NCI-H2196 (cell line): ENCODE results near the gene WNT5B.
"Not testable (repeated sequence)": the region's sequence is repeated elsewhere in the genome, so short reads cannot be mapped to it uniquely, and the experiment has no call there.

Experiments
- DNase-seq: peaks from one replicate; lab custom pipeline; 2025; ENCODE audit not compliant: unreplicated experiment; lab: John Stamatoyannopoulos, UW

WNT5B gene

DNA sequence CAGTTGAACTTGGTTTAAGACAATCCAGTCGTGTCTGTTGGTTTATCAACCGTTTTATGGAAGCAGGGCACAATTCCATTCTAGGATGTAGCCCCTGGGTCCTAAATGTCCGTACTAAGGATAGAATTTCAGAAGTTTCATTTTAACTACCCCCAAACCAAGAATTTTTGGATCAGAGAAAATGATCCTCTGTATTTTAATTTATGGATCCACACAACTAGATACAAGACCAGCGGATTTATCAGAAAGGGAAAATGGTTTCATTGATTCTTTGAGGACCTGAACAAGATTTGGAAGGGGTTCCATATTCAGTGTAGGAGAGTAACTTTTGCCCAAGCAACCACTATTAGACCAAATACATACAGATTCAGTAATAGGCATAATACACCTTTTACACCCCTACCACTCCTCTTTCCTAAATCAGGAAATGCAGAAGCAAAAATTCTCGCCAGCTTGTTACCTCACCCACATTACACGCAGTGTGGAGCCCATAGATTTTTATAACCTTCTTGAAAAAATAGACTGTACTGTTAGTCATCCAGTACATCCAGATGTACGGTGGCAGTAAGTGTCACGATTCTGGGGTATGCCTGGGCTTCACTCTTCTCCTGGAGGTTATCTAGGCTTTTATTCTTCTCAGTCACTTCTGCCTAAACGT lies 33.2 kb upstream of the WNT5B start:
- DNase-seq: no peak

GRCh38 chr12:1598757-1599156 lies 30.3 kb upstream of the WNT5B start:
- DNase-seq: no peak

GRCh38 chr12:1602706-1603105 lies 26.3 kb upstream of the WNT5B start:
- DNase-seq: not testable (repeated sequence)

GRCh38 chr12:1603269-1603993 lies 25.6 kb upstream of the WNT5B start:
- DNase-seq: no peak

- DNase-seq: no peak
These were observed 24.6 kb upstream of the WNT5B start for GRCh38 chr12:1604464-1604863.

DNA sequence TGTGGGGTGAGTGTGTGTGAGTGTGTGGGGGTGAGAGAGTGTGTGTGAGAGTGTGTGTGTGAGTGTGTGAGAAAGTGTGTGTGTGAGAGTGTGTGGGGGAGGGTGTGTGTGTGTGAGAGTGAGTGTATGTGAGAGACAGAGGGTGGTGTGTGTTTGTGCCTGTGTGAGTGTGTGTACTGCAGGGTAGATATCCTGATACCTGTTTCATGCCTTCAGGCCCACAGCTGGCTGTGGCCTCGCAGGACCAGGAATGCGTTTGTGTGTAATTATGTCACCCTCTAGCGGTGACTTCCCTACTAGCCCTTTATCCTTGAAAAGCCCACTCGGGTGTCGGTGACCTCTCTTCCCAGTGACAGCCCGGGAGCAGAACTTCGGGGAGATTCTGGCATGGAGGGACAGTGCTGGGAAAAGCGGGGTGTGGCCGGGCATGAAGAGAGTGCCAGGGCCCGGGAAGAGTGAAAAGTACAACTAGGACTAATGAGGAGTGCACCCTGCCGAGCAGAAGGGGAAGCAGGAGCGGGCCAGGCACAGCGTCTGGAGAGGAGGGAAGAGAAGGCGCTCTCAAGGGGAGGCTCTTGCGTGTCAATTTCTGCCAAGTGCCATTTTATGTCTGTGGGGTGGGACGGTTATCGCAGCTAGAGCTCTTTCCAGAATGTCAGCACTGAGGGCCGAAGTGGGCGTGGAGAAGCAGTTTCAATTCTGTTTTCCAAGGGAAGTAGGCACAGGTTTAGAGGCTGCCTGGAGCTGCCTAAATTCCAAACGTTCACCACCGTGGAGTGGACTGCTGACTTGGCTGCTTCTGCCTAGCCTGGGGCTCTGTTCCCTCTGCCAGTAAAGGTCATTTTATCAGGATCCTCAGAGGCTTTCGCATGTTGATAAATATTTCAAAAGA lies 23.7 kb upstream of the WNT5B start:
- DNase-seq: peak; percentile 46

DNA sequence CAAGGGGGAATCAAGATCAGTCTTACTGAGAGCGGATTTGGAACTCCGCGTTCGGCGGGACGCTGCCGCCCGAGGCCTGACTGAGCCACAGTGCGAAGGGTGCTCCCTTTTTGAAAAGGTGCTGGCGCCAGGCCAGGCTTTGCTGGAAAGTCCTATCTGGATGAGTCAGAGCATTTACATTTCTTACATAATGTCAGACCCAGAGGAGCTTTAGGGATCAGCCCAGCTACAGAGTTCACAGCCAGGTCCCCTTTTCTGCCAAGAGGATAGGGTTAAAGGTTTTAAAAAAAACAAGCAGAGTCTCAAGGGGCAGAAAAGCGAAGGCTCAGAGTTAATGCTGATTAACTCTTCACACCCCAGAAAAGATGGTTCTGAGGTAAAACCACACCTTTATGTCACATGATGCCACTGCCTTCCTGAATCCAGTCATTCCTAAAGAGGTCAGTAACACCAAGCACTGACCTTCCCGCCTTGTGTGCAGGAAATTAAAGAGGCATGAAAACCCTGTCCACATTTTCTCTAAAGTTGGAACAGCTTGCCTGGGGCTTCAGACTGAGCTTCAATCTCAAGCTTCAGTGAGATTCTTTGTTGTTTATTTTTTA lies 22.9 kb upstream of the WNT5B start:
- peak; percentile 40 for DNase-seq

GRCh38 chr12:1607940-1608712 lies 20.9 kb upstream of the WNT5B start:
- no peak for DNase-seq

- no peak for DNase-seq
These were observed 20.3 kb upstream of the WNT5B start for GRCh38 chr12:1608713-1609119.

- DNase-seq: no peak
These were observed 18.9 kb upstream of the WNT5B start for GRCh38 chr12:1610072-1610643.

DNA sequence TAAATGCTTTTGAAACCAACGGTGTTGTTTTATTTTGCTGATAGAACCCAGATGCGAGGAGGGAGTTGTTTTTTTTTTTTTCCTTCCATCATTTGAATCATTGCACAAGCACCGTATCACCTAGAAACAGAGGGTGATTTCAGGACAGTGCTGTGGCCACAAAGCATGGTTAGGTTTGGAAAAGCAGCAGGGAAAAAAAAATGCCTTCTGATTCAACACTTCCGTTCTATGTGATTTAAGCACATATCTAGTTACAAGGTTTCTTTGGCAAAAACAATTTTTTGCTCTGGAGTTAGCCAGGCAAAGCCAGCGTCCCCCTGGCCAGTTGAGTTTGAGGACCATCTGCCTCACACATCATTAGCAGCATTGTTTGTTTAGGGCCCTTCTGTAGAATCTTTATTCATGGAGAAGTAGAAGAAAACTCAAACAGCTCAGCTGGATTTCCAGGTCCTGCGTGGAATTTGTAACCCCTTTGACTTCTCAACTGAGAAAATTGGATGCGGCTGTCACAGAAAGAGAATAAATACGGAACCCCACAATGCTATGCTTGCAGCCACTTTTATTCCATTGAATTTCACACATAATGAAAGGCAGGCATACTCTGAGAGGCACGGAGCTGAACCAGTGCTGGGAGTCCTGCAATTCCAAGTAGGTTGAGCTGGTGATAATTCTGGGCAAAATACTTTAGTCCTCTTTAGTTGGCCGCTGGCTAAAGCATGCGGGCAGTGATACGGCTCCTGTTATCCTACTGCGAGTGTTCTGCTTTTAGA lies 17.0 kb upstream of the WNT5B start:
- no peak for DNase-seq

DNA sequence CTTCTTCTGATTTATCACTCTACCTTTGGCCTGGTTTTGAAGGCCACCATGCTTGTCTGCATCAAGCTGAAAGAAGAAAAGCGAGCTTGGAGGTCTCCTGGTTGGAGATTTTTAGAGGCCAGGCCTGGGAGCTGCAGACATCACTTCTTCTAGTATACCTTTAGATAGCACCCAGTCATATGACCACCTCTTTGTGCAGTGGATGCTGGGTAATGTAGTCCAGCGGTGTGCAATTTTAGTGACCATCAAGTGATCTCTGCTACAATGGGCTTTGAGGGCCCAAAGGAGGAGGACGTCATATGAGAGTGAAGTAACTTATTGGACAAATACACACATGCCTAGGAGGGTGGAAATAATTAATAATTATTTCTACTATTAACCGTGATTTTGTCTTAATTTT lies 15.2 kb upstream of the WNT5B start:
- no peak for DNase-seq

DNA sequence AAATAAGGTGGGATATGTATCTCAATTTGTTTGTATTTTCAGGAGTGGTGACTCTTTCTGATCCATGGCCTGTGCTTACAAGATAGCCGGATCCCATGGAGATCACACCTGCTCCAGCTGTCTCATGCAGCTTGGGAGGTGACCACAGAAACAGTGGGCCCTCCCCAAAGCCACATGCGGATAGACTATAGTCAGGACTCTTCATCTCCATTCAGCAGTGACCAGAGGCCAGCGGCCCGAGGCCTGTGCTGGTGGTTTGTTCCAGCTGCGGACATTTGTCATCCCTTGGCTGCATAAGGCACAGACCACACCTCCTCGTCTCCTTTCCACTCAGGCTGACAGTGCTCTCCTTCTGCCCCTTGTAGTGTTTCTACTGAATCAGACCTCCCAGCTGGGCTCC lies 14.7 kb upstream of the WNT5B start:
- no peak for DNase-seq

DNA sequence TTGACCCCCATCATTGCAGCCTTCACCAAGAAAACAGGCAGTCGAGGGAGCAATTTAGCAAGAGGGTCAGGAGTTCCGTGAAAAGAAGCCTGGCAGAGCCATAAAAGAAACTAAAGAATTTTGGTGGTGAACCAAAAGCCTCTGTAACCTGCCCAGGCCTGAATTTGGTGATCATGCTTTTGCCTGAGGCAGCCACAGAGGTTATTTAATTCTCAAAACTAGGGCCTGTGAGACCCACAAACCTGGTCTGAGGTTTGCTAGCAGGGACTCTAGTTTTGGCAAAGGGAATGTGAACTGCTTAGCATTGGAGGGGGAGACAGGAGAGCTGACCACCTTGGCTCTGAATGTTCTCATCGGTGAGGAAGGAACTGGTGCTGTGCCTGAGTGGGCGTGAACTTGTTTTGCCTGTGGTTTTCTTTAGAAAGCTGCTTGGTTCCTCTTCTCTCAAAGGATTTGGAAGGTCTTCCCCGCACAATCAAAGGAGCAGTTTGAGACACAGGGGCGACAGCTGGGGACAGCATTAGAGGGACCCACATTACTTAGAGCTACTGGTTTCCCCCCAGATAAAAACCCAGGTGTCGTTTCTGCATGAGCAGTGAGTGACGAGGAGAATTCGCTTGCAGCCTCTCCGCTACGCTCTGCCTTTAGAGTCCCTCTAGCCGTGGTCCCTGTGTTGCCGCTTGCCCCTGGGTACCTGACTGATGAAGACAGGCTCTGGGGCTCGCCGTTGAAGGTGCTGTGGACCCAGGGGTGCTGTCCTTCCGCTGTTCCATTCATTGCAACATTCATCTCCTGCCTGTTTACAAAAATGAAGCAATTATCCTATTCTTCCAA lies 12.6 kb upstream of the WNT5B start:
- DNase-seq: no peak

- no peak for DNase-seq
These were observed 10.5 kb upstream of the WNT5B start for GRCh38 chr12:1618489-1618888.

DNA sequence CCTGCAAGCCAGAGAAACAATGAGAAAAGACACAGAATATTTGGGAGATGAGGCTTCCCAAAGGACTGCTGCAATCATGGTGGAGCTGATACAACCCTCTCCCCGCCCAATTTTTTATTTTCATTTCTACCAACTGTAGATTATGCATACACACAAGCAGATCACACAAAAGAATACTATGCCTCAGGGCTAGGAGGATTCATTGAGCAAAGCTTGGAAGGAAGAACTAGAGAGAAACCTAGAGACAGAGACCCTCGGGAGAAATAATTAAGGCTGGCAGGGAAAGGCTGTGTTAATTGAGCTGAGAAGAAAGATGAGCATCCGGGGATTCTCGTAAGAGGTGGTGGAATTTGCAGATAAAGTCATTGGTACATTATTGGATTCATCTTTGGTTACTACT lies 9.9 kb upstream of the WNT5B start:
- no peak for DNase-seq

GRCh38 chr12:1619587-1619986 lies 9.4 kb upstream of the WNT5B start:
- no peak for DNase-seq

DNA sequence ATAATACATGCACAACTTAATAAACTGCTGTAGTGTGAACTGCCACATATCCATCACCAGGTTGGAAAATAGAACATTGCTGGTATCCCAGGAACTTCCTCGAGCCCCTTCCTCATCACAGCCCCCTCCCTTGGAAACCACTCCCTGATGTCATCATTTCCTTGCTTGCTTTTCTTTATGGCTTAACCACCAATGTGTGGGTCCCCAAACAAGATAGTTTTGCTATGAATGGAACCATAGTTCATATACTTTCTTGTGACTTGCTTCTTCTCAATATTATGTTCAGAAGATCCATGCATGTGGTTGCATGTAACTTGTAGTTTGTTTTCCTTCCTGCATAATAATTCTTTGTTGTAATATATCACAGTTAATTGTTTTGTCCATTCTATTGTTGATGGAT lies 8.9 kb upstream of the WNT5B start:
- no peak for DNase-seq

DNA sequence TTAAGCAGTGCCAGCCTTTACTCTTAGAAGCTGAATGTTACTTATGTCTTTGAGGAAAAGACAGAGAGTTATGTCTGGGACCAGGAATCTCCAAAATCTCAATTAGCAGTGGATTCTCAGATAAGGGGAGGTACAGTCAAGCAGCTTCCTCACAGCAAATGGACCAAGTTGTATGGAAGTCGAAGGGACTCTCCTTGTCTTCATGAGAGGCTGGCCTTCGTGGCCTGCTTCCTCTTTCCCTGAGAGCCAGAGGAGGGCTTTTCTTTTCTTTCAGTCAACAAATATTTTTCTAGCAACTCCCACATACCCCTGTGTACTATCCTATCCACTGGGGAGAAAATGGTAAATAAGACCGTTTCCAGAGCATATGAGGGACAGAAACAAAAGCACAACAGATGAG lies 6.6 kb upstream of the WNT5B start:
- no peak for DNase-seq
